ENCODE data around the gene BTRC. TPM values are rescaled to one million over a fixed set of nuclear protein-coding genes. Genes with fewer than 3 reads are reported as not detected.

Gene BTRC
- total RNA-seq, 1 experiment from 2014 or later, result 29.1 TPM

GRCh38 chr10:101355072-101355706, 1.2 kb downstream of the BTRC start:
- no peak for TF ChIP-seq TCF7L2 (IDR thresholded peaks at IDR 0.05; ENCODE audit: borderline replicate concordance, extremely low read depth, insufficient read depth, insufficient read length)
- Histone ChIP-seq H3K9me3 (ENCODE audit: control insufficient read depth in 1 of 2, insufficient read depth in 1 of 2, low read depth in 1 of 2, low read length in 2 of 2) (no peaks in the 10 kb centered on the region), H3K27me3 (ENCODE audit: insufficient read depth, low read length) (no peaks in the 10 kb centered on the region), H3K79me2 (ENCODE audit: insufficient read depth, low read length) (peaks cover 28% of the 10 kb centered on the region), H3K9me2 (ENCODE audit: insufficient read depth) (no peaks in the 10 kb centered on the region), H3K4me2 (ENCODE audit: low read length) (peak overlapping the region; percentile 92), H3K4me1 (ENCODE audit: control insufficient read depth in 1 of 2, insufficient read depth in 2 of 2, low read length in 2 of 2) (peaks cover 10 to 36% of the 10 kb centered on the region in 2 experiments; a peak in 3 of 4 replicates), H3K4me3 (replicated peaks in 1 of 2; ENCODE audit: low read depth in 1 of 2, low read length in 2 of 2) (peak overlapping the region; percentile 86 to 93), H4K20me1 (ENCODE audit: insufficient read depth) (no peaks in the 10 kb centered on the region), H2AFZ (ENCODE audit: low read depth, low read length, poor library complexity, severe bottlenecking) (no peak overlapping the region), H3K27ac (ENCODE audit: low read depth, low read length) (peak overlapping the region; percentile 63; the same call in 1 of the 2 replicates), H3K9ac (ENCODE audit: low read length) (peak overlapping the region; percentile 86), H3K36me3 (ENCODE audit: control insufficient read depth in 1 of 2, insufficient read depth in 2 of 2, low read length in 2 of 2) (no peaks in the 10 kb centered on the region)
- TSS peak; percentile 53 for BruUV-seq (replicated peaks)
- DNase-seq (ENCODE audit: low read depth, low spot score), result no peak
- intact Hi-C loops (cut with micrococcal nuclease), result no loop called here
- RAD21 ChIA-PET (ENCODE audit: low non-redundant PET in 1 of 2, low total read pairs in 2 of 2, uncharacterized antibody in 2 of 2, unreplicated experiment in 2 of 2), result no interaction called here
- no peak for ATAC-seq
- POLR2A ChIA-PET, result no interaction called here
- CTCF ChIA-PET, result no interaction called here

GRCh38 chr10:101356132-101356531, 2.2 kb downstream of the BTRC start:
- CTCF ChIA-PET, result no interaction called here
- no TSS peak for BruUV-seq (replicated peaks)
- TF ChIP-seq JUND (IDR thresholded peaks at IDR 0.05) (no peak), ZFX (IDR thresholded peaks at IDR 0.05) (no peak), EZH2phosphoT487 (IDR thresholded peaks at IDR 0.05; ENCODE audit: borderline replicate concordance) (no peak), SIN3A (IDR thresholded peaks at IDR 0.05; ENCODE audit: low read depth) (no peak), ZNF274 (IDR thresholded peaks at IDR 0.05; ENCODE audit: low read depth, low read length) (no peak), CTCF (IDR thresholded peaks at IDR 0.05 in 2 of 3, conservative IDR thresholded peaks at IDR 0.05 in 1 of 3; ENCODE audit: borderline replicate concordance in 1 of 3, insufficient read depth in 1 of 3, low read depth in 2 of 3, low read length in 2 of 3) (no peak)
- no peak overlapping the region for H2AFZ ChIP-seq (ENCODE audit: low read depth, low read length, poor library complexity, severe bottlenecking)
- intact Hi-C loops (cut with micrococcal nuclease), result no loop called here
- no peaks in the 10 kb centered on the region for H3K9me2 ChIP-seq (ENCODE audit: insufficient read depth)
- peaks cover 28% of the 10 kb centered on the region for H3K79me2 ChIP-seq (ENCODE audit: insufficient read depth, low read length)
- no peak for ATAC-seq
- no peaks in the 10 kb centered on the region for H3K27me3 ChIP-seq (ENCODE audit: insufficient read depth, low read length)
- H3K9ac ChIP-seq (ENCODE audit: low read length), result no peak overlapping the region
- no peak overlapping the region for H3K27ac ChIP-seq (ENCODE audit: low read depth, low read length)
- POLR2A ChIA-PET, result no interaction called here
- no peak for DNase-seq (ENCODE audit: low read depth, low spot score)
- H3K4me1 ChIP-seq (ENCODE audit: control insufficient read depth in 1 of 2, insufficient read depth in 2 of 2, low read length in 2 of 2), result peaks cover 10 to 33% of the 10 kb centered on the region in 2 experiments; a peak in 3 of 4 replicates
- RAD21 ChIA-PET (ENCODE audit: low non-redundant PET in 1 of 2, low total read pairs in 2 of 2, uncharacterized antibody in 2 of 2, unreplicated experiment in 2 of 2), result no interaction called here
- H3K36me3 ChIP-seq (ENCODE audit: control insufficient read depth in 1 of 2, insufficient read depth in 2 of 2, low read length in 2 of 2), result no peaks in the 10 kb centered on the region
- no peak overlapping the region for H3K4me3 ChIP-seq (replicated peaks in 1 of 2; ENCODE audit: low read depth in 1 of 2, low read length in 2 of 2)
- H3K9me3 ChIP-seq (ENCODE audit: control insufficient read depth in 1 of 2, insufficient read depth in 1 of 2, low read depth in 1 of 2, low read length in 2 of 2), result no peaks in the 10 kb centered on the region
- no peak overlapping the region for H3K4me2 ChIP-seq (ENCODE audit: low read length)
- H4K20me1 ChIP-seq (ENCODE audit: insufficient read depth), result no peaks in the 10 kb centered on the region

Measured in HCT116 (cell line).